Effector CD8-positive, alpha-beta T cell (primary cell): Measurements from ENCODE around the gene SERINC3.

Experiments used
- DNase-seq: peaks from one replicate; lab custom pipeline; 2025; lab: John Stamatoyannopoulos, UW

Gene SERINC3

DNA sequence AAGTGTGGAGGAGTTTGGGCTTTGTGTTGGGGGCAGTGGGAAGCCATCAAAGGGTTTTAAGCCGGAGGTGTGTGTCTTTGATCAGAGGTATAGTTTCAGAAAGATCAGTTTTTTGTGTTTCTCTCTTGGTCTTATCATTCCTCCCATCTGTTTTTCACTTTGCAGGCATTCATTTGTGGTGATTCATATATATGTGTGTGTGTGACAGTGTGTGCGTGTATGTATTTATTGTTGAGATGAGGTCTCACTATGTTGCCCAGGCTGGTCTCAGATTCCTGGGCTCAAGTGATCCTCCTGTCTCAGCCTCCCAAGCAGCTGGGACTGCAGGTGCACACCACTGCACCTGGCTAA is 11.1 kb upstream of the SERINC3 start:
- peak; percentile 11 for DNase-seq

DNA sequence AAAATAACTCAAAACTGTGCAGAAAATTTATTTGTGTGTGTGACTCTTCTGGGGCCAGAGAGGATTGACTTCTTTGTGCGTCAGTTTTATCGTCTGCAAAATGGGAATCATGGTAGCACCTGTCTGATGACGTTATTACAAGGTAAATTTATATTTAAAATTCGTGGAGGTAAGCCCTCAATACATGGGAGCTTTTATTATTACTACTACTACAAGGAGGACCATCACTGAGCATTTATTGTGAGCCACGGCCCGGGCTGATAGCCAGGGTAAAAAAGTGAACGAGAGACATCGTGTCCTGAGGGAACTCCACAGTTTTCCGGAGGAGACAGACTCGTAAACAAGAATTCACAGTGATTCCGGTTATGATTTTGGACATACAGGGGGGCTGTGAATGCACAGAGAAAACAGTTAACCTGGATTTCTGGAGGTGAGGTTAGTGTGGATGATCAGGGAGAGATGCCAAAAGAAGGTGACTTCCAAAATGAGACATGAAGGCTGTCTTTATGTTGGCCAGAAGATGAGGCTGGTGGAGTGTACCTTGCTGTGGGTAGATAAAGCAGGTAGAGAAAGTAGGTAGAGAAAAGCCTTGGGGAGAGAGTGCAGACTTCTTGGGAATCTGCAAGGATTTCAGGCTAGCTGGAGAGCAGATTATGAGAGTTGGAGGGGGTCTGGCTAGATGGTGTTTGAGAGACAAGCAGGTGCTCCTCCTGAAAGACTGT is 10.6 kb upstream of the SERINC3 start:
- no peak for DNase-seq

DNA sequence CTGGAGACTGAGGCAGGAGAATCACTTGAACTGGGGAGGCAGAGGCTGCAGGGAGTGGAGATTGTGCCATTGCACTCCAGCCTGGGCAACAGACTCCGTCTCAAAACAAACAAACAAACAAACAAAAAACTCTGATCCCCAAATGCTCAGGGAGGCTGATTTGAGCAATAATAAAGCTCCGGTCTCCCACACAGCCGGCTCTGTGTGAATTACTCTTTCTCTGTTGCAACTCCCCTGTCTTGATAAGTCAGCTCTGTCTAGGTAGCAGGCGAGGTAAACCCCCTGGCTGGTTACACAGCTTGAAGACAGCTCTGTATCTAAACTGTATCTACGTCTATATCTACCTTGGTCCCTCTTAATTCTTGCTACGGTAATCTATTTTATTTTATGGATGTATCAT is 6.4 kb upstream of the SERINC3 start:
- no peak for DNase-seq

DNA sequence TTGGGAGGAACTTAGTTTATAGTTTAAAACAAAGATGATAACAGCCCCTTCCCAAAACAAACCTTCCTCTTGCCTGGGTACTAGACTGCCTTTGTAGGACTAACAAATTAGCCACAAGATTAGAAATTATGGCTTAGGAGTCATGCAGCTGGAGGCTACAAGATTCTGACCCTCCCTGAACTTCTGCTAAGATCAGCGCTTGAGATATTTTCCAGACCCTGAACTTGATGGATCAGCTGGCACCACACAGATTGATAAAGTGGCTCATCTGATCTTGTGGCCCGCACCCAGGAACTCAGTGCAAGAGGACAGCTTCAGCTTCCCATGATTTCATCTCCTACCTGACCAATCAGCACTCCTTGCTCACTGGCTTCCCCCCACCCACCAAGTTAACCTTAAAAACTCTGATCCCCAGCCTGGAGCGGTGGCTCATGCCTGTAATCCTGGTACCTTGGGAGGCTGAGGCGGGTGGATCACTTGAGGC is 5.9 kb upstream of the SERINC3 start:
- no peak for DNase-seq

DNA sequence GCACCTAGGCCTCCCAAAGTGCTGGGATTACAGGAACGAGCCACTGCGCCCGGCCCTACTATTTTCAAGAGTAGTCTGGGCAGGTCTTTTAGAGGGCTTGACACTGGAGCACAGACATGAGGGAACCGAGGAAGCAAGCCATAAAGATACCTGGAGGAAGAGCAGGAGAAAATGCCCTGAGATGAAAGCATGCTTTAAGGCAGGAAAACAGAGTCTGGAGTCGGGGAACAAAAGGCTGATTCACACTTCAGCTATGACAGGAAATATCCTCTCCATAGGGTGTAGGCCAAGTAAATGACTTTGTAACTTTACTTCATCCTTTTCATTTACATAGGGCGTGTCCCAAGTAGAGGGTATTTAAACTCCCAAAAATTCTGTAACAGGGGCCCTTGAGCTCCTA is 4.3 kb upstream of the SERINC3 start:
- no peak for DNase-seq

DNA sequence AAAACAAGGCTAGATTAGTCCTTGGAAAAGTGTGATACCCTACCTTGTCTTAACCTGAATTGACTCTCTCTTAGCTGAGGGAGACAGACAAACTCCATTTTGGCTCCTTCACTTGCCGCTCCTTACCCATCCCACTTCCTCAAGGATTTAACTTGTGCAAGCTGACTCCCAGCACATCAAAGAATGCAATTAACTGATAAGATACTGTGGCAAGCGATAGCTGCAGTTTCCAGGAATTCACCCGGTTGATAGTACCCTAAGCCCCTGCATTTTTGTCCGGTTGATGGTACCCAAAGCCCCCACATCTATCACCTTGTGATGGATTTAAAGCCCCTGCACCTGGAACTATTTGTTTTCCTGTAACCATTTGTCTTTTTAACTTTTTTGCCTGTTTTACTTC is 1.9 kb upstream of the SERINC3 start:
- DNase-seq: no peak

DNA sequence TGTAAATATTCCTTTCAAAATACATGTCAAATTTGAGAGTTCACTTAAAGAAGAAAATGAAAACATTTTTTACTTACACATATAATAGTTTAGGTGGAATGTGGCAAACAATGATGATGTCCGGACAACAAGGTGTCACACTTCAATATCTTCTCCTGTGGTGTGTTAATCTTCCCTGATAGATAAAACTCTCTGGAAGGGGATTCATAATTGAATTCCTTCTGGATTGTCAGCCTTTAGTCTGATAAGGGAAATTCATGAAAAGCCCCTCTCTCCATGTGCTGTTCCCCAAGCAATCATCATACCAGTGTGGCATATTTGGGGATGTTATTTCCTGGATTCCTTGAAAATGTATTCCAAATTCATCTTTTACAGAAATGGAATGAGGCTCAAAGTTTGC is 971 bp upstream of the SERINC3 start:
- DNase-seq: no peak

DNA sequence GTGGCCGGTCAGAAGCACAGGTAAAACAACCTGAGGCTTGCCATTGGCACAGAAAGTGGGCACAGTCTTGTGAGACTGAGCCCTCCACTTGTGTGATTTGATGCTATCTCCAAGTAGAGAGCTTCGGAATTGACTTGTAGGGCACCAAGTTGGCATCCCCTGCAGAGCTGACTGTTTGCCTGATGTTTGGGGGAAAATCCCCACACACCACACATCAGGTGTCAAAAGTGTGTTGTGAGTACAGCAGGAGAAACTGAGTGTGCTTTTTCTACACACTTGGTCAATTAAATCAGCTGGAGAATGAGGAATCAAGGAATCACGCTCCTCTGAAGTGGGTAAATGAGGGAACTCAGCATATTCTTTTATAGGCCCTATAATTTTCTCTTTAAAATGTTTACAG is 989 bp downstream of the SERINC3 start:
- no peak for DNase-seq

DNA sequence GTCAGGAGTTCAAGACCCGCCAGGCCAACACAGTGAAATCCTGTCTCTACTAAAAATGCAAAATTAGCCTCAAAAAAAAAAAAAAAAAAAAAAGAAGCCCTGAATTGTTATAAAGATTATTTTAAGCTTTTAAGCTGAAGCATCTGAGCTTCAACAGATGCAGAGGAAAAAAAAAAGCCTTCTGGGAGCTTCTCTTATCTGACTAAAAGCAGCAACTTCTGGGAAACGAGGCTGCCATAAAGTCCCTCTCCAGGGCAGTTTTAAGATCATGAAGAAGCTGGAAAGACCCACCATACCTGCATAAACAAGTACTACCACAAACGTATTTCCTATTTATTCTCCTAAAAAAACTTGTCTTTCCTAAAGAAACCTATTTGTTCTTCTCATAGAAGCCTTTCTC is 3.6 kb downstream of the SERINC3 start:
- DNase-seq: no peak

DNA sequence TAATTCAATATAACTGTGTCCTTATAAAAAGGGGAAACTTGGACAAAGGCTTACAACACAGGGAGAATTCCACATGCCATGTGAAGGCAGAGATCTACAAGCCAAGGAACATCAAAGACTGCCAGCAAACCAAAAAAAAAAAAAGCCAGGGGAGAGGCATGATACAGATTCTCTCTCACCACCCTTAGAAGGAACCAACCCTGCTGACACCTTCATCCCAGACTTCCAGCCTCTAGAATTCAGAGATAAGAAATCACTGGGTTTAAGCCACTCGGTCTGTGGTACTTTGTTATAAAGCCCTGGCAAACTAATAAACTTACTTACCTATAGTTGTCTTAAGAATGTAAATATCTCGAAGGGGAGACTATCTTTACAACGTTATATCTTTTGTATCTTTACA is 4.4 kb downstream of the SERINC3 start:
- DNase-seq: no peak

DNA sequence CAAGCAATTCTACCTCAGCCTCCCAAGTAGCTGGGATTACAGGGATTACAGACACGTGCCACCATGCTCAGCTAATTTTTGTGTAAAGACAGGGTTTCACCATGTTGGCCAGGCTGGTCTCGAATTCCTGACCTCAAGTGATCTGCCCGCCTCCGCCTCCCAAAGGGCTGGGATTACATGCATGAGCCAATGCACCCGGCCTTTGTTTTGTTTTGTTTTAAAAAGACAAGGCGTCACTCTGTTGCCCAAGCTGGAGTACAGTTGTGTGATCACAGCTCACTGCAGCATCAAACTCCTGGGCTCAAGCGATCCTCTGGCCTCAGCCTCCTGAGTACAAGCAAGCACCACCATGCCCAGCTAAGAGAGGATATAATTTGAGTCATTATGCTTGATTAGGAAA is 5.4 kb downstream of the SERINC3 start:
- no peak for DNase-seq

DNA sequence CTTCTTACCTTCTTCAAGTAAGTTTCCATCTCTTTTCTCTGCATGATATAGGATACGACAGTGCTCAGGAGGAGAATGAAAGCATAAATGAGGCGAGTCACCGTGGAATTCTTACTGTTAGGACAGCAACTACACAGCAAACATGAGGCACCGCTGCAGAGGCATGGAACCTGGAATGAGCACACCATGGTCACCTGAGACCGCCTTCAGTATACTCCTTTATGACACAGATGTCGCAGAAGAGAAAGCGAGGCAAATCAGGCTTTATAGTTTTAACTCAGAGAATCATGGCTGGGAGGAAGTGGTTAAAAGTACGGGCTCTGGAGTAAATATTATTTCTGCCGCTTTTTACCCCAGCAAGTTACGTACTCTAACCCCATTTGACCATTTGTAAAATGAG is 8.0 kb downstream of the SERINC3 start:
- DNase-seq: no peak

DNA sequence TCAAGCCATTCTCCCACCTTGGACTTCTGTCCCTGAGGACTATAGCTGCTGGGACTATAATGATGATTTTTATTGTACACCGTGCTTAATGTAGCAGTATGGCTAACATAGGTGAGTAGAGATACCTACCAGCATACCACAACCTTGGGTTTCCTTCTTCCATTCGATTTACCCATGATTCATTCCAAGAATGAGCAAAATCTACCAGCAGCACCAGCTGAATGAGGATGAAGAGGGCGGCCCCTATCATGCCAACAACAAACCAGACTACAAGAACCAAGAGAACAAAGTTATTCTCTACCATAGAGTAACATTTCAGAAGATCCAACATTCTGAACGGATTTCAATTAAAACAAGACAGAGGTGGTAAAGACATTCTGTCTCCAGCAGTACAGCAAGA is 12.1 kb downstream of the SERINC3 start:
- DNase-seq: no peak

DNA sequence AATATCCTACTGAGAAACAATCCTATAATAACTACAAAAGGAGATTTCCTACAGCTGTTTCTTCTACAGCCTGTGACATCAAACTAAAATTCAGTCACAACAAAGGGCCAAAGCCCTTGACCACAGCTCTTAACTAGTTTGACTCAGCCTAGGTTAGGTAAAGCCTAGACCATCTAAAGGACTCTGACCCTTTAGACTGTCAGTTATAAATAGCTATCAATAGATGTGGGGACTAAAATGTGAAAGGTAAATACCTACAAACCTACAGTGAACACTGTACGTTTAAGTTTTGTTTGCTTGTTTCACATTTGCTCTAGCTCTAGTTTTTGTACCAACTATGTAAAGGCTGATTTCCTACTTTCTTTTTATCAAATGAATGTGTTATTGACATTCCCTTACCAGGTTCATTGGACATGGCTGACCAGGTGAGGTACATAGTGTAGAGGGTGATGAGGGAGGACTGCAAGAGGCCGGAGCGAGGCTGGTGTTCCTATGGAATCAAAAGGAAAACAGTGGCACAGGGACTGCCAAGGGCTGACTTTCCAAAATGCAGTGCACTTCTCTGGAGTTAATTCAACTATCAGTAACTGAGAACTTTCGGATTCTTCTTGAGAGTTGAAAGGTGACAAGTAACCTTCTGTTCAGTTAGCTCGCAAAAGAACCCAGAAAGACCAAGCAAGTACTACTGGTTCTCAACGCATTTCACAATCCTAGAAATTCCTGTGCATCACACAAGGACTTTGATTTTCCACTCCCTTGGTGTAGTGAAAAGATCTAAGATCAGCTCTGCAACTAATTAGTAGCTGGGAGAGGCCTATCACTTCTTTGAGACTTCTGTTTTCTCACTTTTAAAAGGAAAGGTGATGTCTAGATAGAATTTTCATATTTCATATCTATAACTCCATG is 17.2 kb downstream of the SERINC3 start:
- no peak for DNase-seq

DNA sequence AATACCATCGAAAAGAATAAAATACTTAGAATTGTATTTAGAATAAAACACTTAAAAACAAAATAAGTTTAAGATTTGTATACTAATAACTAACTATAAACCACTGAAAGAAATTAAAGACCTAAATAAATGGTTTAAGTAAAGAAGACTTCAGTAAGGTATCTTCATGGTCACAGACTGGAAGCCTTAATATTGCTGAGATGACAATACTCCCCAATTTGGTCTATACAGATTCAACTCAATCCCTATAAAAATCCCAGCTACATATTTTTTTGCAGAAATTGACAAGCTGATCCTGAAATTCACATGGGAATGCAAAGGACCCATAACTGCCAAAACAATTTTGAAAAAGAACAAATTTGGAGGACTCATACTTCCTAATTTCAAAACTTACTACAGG is 18.9 kb downstream of the SERINC3 start:
- no peak for DNase-seq

DNA sequence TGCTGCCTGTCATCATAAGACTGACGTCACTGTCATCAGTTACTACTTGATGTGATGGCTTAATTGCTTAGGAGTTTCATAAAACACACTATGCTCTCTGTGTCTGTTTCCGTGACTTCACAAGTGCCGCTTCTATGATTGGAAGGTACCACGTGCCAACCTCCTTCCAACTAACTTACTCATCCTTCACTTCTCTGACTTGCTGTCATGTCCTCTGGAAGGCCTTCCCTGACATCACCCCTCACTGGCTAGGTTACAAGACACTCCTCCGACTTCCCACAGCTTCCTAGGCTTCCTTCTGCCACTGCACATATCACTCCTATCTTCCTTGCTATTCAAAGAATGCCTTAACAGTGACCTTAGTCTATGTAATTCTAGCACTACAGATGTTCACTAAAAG is 20.4 kb downstream of the SERINC3 start:
- no peak for DNase-seq

DNA sequence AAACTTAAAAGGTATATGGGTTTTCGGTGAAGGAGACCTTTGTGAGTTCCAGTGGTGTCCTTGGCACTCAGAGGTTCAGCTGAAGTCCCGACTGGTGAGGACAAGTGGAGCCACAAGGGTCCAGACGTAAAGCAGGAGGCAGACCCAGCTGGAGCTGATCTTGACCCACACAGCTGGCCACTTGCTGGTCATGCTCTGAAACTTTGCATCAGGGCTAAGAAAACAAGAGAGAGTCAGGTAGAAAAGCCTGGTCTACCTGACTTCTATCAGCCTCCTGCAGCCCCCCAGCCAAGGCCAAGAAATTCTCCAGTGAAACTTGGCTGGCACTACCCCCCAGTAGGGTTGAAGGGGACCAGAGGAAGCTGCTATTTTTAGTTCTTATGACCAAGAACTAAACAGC is 21.6 kb downstream of the SERINC3 start:
- no peak for DNase-seq

DNA sequence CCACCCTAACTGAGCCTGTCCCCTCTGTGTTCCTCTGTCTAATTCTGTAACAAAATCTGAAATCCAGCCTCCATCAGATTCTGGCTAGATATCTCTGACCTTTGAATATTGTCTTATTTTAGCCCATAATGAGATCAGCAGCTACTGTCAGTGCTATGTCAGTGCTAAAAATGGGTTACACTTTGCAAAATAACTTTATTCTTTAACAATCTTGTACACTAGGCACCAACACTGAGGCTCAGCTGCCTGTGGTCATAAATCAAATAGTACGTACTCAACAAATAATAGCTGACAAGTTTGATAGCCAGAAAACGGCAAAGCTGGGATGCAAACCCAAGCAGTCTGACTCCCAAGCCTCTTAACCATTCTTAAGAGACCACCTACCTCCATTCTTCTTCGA is 24.1 kb downstream of the SERINC3 start:
- DNase-seq: no peak

DNA sequence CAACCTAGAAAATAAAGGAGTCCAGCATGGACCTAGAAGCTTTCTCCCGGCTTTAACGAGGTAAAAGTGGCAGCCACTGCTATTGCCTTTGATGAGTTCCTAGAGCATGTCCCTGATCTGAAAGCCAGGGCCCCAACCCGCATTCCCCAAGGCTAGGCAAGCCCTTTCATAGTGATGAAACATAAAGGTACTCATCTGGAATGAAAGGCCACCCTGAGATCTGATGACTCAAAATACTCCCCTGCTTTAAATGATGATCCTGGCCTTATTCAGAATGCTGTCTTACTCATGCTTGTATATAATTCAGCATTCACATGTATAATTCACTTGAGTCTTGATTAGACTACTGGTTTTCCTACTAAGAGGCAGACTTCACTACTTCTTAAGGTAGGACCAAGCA is 24.9 kb downstream of the SERINC3 start:
- no peak for DNase-seq

DNA sequence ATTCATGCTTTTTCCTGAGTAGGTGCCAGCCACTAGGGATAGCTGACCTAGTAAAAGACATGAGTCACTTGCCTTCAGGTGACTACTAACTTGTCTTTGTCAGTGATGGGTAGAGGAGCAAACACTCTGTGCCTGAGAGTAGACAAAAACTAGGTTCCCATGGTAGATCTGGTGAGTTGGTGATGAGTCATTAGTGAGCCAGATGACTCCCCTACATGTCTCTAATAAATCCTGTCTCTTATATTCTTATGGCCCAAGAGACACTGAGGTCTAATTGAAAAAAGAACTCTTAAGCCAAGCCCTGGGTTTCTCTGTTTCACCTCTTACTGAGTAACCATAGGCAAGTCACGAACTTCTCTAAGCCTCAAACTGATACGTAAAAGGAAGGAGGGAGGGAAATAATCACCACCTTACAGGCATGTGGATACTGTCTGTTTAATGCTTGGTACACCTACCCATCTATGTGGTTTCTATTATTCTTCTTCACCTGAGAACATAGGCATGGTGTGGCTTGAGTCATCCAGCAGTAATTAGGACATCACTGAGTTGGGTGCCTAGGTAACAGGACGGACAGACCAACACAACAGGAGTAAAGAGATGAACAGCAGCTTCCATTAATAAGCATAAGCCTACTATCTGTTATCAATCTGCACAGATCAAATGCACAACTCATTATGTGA is 25.9 kb downstream of the SERINC3 start:
- no peak for DNase-seq

DNA sequence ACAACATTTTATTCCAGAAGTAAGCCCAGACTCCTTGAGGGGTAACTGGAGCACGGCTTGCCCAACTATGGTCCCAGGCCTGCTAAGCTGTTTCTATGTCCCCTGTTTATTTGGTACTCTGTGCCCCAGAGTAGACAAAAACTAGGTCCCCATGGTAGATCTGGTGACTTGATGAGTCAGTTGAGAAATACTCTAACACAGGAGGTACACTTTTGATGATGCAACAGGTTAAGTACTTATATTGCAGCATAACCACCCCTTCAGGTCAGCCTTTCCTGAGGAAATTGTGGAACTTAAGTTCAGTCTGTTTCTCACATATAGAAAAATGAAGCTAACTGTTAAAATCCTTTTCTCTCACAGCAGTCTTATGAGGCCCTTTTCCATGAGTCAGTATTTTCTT is 26.6 kb downstream of the SERINC3 start:
- no peak for DNase-seq

DNA sequence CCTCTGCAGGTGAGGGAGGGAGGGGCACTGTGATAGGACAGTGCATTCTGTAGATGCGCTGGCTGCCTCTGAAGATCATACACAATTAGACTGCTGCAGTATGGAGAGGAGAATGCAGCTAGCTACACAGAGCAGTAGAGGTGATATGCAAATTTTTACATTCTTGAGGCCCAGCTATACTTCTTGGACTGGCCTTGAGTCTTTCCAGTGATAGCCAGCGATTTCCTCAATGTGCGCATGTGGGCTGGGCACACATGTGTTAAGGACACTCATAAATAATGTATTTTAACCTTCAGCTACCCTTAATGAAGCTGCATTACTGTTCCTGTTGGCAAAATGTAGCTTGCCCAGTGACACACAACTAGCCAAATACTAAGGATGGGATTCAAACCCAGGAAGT is 27.2 kb downstream of the SERINC3 start:
- DNase-seq: no peak

DNA sequence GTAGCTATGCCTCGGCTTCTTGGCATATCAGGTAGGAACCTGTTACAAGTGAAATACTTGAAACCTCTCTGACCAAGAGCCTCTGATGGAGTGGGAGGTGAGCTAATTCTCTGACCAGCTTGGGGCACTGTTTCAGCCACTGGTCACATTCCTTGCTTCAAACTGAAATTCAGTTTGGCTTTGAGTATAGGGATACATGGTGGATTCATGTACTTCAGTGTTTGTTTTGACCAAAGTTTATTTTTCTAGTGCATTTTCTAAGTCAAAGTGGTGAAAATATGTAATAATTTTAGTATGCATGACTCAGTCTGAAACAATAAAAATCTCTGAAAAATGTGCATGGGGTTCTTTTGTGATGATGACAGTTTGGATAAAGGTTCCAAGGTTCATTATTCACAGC is 27.6 kb downstream of the SERINC3 start:
- no peak for DNase-seq
